Medulla oblongata (tissue), 1 donor: ENCODE data around the gene SEMG1.

Source experiments
- DNase-seq: peaks from one replicate; pipeline ENCODE4 v3.0.0-alpha.2; 2015; ENCODE audit errors: extremely low spot score

Gene SEMG1

GRCh38 chr20:45206725-45207124, at the start of gene SEMG1:
Gene SEMG1 (plus strand): TSS chr20:45207033. CDS start chr20:45207054, 21 bp downstream.
- DNase-seq: no peak

GRCh38 chr20:45157962-45158361, 48.9 kb upstream of the SEMG1 start:
- DNase-seq: peak; percentile 59

- DNase-seq: no peak
These were observed 43.6 kb upstream of the SEMG1 start for GRCh38 chr20:45163083-45163803.

- no peak for DNase-seq
These were observed 41.9 kb upstream of the SEMG1 start for GRCh38 chr20:45164906-45165305.

GRCh38 chr20:45173522-45173921, 33.3 kb upstream of the SEMG1 start:
- DNase-seq: no peak

GRCh38 chr20:45174434-45175364, 32.1 kb upstream of the SEMG1 start, which contains the start of gene PI3:
Gene PI3 (plus strand): TSS chr20:45174902. CDS start chr20:45174923, 21 bp downstream.
- DNase-seq: no peak

GRCh38 chr20:45176526-45177267, 30.1 kb upstream of the SEMG1 start:
- no peak for DNase-seq

- DNase-seq: no peak
These were observed 27.7 kb upstream of the SEMG1 start for GRCh38 chr20:45179166-45179565.

GRCh38 chr20:45181639-45182038, 25.2 kb upstream of the SEMG1 start:
- DNase-seq: no peak

GRCh38 chr20:45183084-45183483, 23.7 kb upstream of the SEMG1 start:
- no peak for DNase-seq

- no peak for DNase-seq
These were observed 19.1 kb upstream of the SEMG1 start for GRCh38 chr20:45187693-45188092.

GRCh38 chr20:45189067-45189609, 17.7 kb upstream of the SEMG1 start:
- no peak for DNase-seq

GRCh38 chr20:45189861-45190260, 17.0 kb upstream of the SEMG1 start:
- no peak for DNase-seq

- DNase-seq: no peak
These were observed 14.9 kb upstream of the SEMG1 start for GRCh38 chr20:45191926-45192325.

- DNase-seq: no peak
These were observed 13.5 kb upstream of the SEMG1 start for GRCh38 chr20:45193331-45193730.

GRCh38 chr20:45209924-45210323, 3.1 kb downstream of the SEMG1 start:
- DNase-seq: no peak

GRCh38 chr20:45211569-45212474, 5.0 kb downstream of the SEMG1 start:
- DNase-seq: no peak

GRCh38 chr20:45212836-45213235, 6.0 kb downstream of the SEMG1 start:
- no peak for DNase-seq

- no peak for DNase-seq
These were observed 11.3 kb downstream of the SEMG1 start for GRCh38 chr20:45218124-45218523.

- DNase-seq: no peak
These were observed 11.8 kb downstream of the SEMG1 start for GRCh38 chr20:45218636-45219035.

- no peak for DNase-seq
These were observed 14.2 kb downstream of the SEMG1 start, which contains the start of gene SEMG2 for GRCh38 chr20:45221076-45221475. Gene SEMG2 (plus strand): TSS chr20:45221373. CDS start chr20:45221390, 17 bp downstream.
